Peyer's patch (tissue), 4 donors: ENCODE data around the gene USP53. TPM values are rescaled to one million over a fixed set of nuclear protein-coding genes. Genes with fewer than 3 reads are reported as not detected.
A peak's percentile ranks its signal among the peaks of the same experiment; 100 is the strongest.
"Not testable (repeated sequence)": the region's sequence is repeated elsewhere in the genome, so short reads cannot be mapped to it uniquely, and the experiment has no call there.

Source experiments
- DNase-seq, 3 donors: peaks; one replicate each; pipeline ENCODE4 v3.0.0-alpha.2; 2017 to 2019
- H3K27ac ChIP-seq, 4 donors: fragments of 200-600 bp; sonication (generic); one replicate each; pipeline ENCODE4 v1.5.1; 2016 to 2019
- H3K27me3 ChIP-seq, 2 donors: fragments of 200-600 bp; sonication (generic); one replicate each; pipeline ENCODE4 v1.5.1; 2019
- H3K36me3 ChIP-seq, 3 donors: fragments of 200-600 bp; sonication (generic); one replicate each; pipeline ENCODE4 v1.5.1; 2016 to 2019
- H3K4me1 ChIP-seq, 4 donors: fragments of 200-600 bp; sonication (generic); one replicate each; pipeline ENCODE4 v1.5.1; 2016 to 2019
- H3K4me3 ChIP-seq, 4 donors: fragments of 200-600 bp; sonication (generic); 1 replicate in 3 of 4; 2 replicates in 1 of 4; pipeline ENCODE4 v1.5.1; 2016 to 2019; ENCODE audit warnings: mild to moderate bottlenecking in 1 of 4
- H3K9me3 ChIP-seq, 4 donors: fragments of 200-600 bp; sonication (generic); one replicate each; pipeline ENCODE4 v1.5.1; 2016 to 2019; ENCODE audit warnings: mild to moderate bottlenecking in 1 of 4
- POLR2A ChIP-seq, 2 donors: fragments of 450-650 bp; IDR thresholded peaks; one replicate each; pipeline ENCODE4 v1.5.1; 2017; ENCODE audit warnings: antibody characterized with exemption in 2 of 2, mild to moderate bottlenecking in 2 of 2, moderate library complexity in 2 of 2
- total RNA-seq, 4 donors: library from RNA; depleted of rRNA; stranded (reverse); fragments of >200 nt; gene quantifications; one replicate each; pipeline ENCODE4 v1.1.0, GENCODE V29; 2016
- TF ChIP-seq, protein P1 (sequence below), 6 experiments: fragments of 450-650 bp in 4 of 6; fragments of 200-600 bp in 2 of 6; sonication (generic) in 1 of 6; IDR thresholded peaks; one replicate each; pipeline ENCODE4 v1.5.1; 2017 to 2019; ENCODE audit warnings: antibody characterized with exemption in 6 of 6, mild to moderate bottlenecking in 3 of 6, moderate library complexity in 1 of 6

Gene USP53
- total RNA-seq, 4 donors from 2014 or later = 41.5 to 75.1 (median 59.3) TPM

DNA sequence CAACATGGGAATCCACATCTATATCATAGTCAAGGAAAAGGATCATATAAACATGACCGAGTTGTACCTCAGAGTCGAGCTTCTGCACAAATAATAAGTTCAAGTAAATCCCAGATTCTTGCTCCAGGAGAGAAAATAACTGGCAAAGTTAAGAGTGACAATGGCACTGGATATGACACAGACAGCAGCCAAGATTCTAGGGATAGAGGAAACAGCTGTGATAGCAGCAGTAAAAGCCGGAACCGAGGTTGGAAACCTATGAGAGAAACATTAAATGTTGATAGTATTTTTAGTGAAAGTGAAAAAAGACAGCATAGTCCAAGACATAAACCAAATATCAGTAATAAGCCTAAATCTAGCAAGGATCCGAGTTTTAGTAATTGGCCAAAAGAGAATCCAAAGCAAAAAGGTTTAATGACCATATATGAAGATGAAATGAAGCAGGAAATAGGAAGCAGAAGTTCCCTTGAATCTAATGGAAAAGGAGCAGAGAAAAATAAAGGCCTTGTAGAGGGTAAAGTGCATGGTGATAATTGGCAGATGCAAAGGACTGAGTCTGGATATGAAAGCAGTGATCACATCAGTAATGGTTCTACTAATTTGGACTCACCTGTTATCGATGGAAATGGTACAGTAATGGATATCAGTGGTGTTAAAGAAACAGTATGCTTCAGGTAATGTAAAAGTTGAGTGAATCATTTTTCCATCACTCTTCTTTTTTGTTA, 59.0 kb downstream of the USP53 start:
- no peak overlapping the region for H3K27ac ChIP-seq
- no peak overlapping the region for H3K4me3 ChIP-seq
- H3K9me3 ChIP-seq = no peaks in the 10 kb centered on the region
- no peak for DNase-seq
- no peaks in the 10 kb centered on the region for H3K27me3 ChIP-seq
- TF ChIP-seq POLR2A (IDR thresholded peaks at IDR 0.05) = no peak
- TF ChIP-seq, protein P1, sequence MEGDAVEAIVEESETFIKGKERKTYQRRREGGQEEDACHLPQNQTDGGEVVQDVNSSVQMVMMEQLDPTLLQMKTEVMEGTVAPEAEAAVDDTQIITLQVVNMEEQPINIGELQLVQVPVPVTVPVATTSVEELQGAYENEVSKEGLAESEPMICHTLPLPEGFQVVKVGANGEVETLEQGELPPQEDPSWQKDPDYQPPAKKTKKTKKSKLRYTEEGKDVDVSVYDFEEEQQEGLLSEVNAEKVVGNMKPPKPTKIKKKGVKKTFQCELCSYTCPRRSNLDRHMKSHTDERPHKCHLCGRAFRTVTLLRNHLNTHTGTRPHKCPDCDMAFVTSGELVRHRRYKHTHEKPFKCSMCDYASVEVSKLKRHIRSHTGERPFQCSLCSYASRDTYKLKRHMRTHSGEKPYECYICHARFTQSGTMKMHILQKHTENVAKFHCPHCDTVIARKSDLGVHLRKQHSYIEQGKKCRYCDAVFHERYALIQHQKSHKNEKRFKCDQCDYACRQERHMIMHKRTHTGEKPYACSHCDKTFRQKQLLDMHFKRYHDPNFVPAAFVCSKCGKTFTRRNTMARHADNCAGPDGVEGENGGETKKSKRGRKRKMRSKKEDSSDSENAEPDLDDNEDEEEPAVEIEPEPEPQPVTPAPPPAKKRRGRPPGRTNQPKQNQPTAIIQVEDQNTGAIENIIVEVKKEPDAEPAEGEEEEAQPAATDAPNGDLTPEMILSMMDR (IDR thresholded peaks at IDR 0.05) = no peak
- H3K36me3 ChIP-seq = peaks cover 0 to 57% (median 0%) of the 10 kb centered on the region in 3 donors
- H3K4me1 ChIP-seq = no peaks in the 10 kb centered on the region

DNA sequence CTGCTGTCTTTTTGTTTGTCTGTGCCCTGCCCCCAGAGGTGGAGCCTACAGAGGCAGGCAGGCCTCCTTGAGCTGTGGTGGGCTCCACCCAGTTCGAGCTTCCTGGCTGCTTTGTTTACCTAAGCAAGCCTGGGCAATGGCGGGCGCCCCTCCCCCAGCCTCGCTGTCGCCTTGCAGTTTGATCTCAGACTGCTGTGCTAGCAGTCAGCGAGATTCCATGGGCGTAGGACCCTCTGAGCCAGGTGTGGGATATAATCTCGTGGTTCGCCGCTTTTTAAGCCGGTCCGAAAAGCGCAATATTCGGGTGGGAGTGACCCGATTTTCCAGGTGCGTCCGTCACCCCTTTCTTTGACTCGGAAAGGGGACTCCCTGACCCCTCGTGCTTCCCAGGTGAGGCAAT, 67.0 kb downstream of the USP53 start:
- H3K27ac ChIP-seq, H3K4me3 ChIP-seq, DNase-seq, H3K36me3 ChIP-seq, H3K27me3 ChIP-seq, H3K9me3 ChIP-seq, H3K4me1 ChIP-seq: not testable (repeated sequence)

DNA sequence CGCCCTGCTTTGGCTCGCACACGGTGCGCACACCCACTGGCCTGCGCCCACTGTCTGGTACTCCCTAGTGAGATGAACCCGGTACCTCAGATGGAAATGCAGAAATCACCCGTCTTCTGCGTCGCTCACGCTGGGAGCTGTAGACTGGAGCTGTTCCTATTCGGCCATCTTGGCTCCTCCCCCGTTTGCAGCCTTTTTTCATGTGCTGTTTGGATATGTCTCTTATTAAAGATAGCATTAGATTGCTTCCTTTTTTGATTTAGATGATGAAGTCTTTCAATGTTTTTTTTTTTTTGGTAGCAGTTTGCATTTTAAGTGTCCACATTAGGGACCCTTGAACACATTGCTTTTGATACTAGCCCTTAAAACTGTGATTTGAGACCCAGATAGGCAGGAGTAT, 67.4 kb downstream of the USP53 start:
- H3K27me3 ChIP-seq, H3K9me3 ChIP-seq, DNase-seq, H3K27ac ChIP-seq, H3K36me3 ChIP-seq, H3K4me3 ChIP-seq: not testable (repeated sequence)
- H3K4me1 ChIP-seq = peaks cover 0 to 13% (median 0%) of the 10 kb centered on the region in 4 donors

DNA sequence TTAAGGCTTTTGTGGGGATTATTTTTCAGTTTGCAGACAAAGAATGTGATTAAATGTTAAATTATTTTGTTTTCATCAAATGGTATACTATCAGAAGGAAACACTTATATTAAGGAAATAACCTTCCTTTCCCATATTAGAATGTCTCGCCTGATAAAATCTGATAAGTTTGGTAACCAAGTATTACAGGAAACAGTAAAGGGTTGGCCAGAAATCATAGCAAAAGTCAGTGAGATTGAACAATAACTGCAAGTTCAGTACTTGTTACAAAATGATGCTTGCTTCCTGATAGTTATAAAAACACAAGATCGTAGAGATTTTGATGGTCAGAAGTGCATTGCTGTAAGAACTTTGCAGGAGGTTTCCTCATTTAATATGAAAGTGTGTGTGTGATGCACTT, 68.9 kb downstream of the USP53 start:
- Histone ChIP-seq H3K36me3 (peaks cover 0 to 4% (median 0%) of the 10 kb centered on the region in 3 donors), H3K27ac (no peak overlapping the region), H3K27me3 (no peaks in the 10 kb centered on the region), H3K4me3 (no peak overlapping the region), H3K9me3 (no peaks in the 10 kb centered on the region), H3K4me1 (peaks cover 0 to 17% (median 0%) of the 10 kb centered on the region in 4 donors)
- no peak for TF ChIP-seq POLR2A (IDR thresholded peaks at IDR 0.05)
- TF ChIP-seq, protein P1 (IDR thresholded peaks at IDR 0.05) = no peak
- no peak for DNase-seq

DNA sequence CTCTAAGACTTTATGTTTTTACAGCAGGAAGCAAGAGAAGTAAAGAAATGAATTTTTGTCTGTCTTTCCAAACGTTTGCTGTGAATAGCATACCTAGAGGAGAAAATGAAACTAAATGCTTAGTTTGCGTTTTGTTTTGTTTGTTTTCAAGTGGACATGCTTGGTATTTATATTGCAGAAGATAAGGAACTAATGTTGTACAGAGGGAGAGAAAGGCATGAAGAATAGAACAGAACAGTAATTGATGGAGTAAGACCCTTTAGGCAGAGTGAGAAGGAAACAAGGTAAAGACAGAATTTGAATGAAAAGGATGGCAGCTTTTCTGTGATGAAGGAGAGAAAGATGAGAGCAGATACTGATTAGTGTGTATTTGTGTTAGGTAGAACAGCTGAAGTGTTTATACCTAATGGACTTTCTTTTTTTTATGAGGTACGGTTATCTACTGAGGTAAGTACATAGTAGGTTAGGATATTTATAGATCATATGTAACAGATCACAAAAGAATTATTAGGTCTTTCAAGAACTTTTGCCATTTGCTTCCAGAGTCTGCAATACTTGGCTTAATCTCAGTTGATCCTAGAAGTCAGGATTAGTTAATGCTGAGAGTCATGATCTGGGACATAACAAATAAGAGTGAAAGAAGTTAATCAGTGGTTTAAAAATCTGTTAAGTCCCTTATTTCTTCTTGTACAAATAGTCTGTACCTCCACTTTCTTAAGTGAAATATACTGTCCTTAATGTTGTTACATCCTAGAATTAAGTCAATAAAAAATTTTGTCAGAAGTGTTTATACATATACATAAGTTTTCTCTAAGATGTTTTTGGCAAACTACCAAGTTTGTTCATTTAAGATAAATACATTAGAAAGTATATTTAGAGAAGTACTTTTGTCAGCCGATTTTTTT, 72.6 kb downstream of the USP53 start:
- Histone ChIP-seq H3K4me3 (no peak overlapping the region), H3K27ac (peak overlapping the region in 2 of 4 donors; percentile 12 to 13), H3K4me1 (peaks cover 0 to 17% (median 0%) of the 10 kb centered on the region in 4 donors), H3K9me3 (no peaks in the 10 kb centered on the region), H3K27me3 (no peaks in the 10 kb centered on the region), H3K36me3 (peaks cover 0 to 2% (median 0%) of the 10 kb centered on the region in 3 donors)
- DNase-seq = no peak
- TF ChIP-seq POLR2A (IDR thresholded peaks at IDR 0.05) = no peak
- TF ChIP-seq, protein P1 (IDR thresholded peaks at IDR 0.05) = peak in 4 of 6 experiments; percentile 32 to 54 (median 48)

DNA sequence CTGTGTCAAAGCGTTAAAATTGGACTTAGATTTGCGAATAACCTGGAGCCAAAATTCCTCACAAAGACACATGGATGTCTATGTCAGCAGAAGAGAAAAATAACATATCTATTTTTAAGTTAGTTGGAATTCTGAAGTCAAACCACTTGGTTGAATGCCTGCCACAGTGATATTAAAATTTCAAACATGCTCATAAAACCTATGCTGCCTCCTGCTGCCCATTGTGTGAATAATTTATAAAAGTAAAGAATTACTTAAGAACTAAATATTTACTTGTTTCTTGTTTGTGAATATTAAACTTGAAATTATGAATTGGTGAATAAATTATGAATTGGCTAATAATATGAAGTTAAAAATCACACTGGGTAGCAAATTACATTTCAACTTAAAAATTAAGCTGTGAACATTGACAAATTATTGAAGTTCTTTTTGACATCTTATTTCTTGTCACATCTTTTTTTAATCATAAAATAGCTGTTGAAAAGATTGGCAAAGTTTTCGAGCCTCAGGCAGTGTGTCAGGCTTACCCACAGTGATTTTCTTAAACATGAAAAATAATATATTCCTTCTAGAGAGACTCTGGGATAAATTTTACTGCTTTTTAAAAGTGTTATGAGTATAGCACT, 74.0 kb downstream of the USP53 start:
- no peaks in the 10 kb centered on the region for H3K9me3 ChIP-seq
- peaks cover 0 to under 1% (median 0%) of the 10 kb centered on the region in 3 donors for H3K36me3 ChIP-seq
- no peak overlapping the region for H3K27ac ChIP-seq
- no peak overlapping the region for H3K4me3 ChIP-seq
- TF ChIP-seq, protein P1 (IDR thresholded peaks at IDR 0.05) = peak in 5 of 6 experiments; percentile 58 to 72 (median 69)
- TF ChIP-seq POLR2A (IDR thresholded peaks at IDR 0.05) = no peak
- peaks cover 0 to 17% (median 0%) of the 10 kb centered on the region in 4 donors for H3K4me1 ChIP-seq
- H3K27me3 ChIP-seq = no peaks in the 10 kb centered on the region
- peak in 1 of 3 donors; percentile 49 for DNase-seq
